Measurements from ENCODE around the gene CBFA2T3.

Gene CBFA2T3

GRCh38 chr16:88828711-88829110 is 148.3 kb downstream of the CBFA2T3 start:
- no peak for DNase-seq

- DNase-seq: no peak
Measured at GRCh38 chr16:88827727-88828126, 149.3 kb downstream of the CBFA2T3 start.

GRCh38 chr16:88826070-88826840 is 150.8 kb downstream of the CBFA2T3 start:
- no peak for DNase-seq

GRCh38 chr16:88825146-88825545 is 151.9 kb downstream of the CBFA2T3 start:
- DNase-seq: no peak
